Measurements from ENCODE around the gene TAF5. TPM values are rescaled to one million over a fixed set of nuclear protein-coding genes. Genes with fewer than 3 reads are reported as not detected.
A peak's percentile ranks its signal among the peaks of the same experiment; 100 is the strongest.

Gene TAF5
- total and polyA plus RNA-seq, 2 donors (not counting 3 experiments of a cell fraction or from before 2014, with no cell fraction given) = 2.4 to 5.8 TPM

- H3K27ac ChIP-seq (ENCODE audit: insufficient read depth, low read depth, low read length) = no peak overlapping the region
- TF ChIP-seq EZH2 (IDR thresholded peaks at IDR 0.05; ENCODE audit: borderline replicate concordance, low read depth, low read length, severe bottlenecking) = no peak
- H3K4me1 ChIP-seq (ENCODE audit: control insufficient read depth, extremely low read depth, insufficient read depth, low read length) = peaks cover 5% of the 10 kb centered on the region
- no peaks in the 10 kb centered on the region for H3K9me3 ChIP-seq (replicated peaks; ENCODE audit: control insufficient read depth, insufficient read depth, low read length)
- DNase-seq (ENCODE audit: low read depth, low spot score) (no peak), FAIRE-seq (no peak)
- no peak overlapping the region for H3K4me2 ChIP-seq (ENCODE audit: insufficient read depth, low read length)
- no peaks in the 10 kb centered on the region for H4K20me1 ChIP-seq (replicated peaks; ENCODE audit: control insufficient read depth, extremely low read depth, insufficient read depth, low read length)
- POLR2A ChIA-PET = interaction anchor here (0.6 kb wide), 1 partner anchor 19 kb away, joined by 3 read pairs; no protein-coding TSS in a partner anchor
- H3K27me3 ChIP-seq (ENCODE audit: control insufficient read depth in 2 of 2, insufficient read depth in 2 of 2, low read length in 2 of 2) = no peaks in the 10 kb centered on the region
- no TSS peak for BruUV-seq (replicated peaks)
- no peak overlapping the region for H2AFZ ChIP-seq (ENCODE audit: low read depth, low read length)
- H3K36me3 ChIP-seq (ENCODE audit: control insufficient read depth in 2 of 2, extremely low read depth in 1 of 2, insufficient read depth in 2 of 2, low read length in 2 of 2) = peaks cover 14 to 39% of the 10 kb centered on the region in 2 experiments
- no peaks in the 10 kb centered on the region for H3K79me2 ChIP-seq (ENCODE audit: control insufficient read depth, insufficient read depth, low read length)
- intact Hi-C loops (cut with micrococcal nuclease) (loop anchor here (5.0 kb wide), 1 partner anchor 48 kb away; no protein-coding TSS in a partner anchor), dilution Hi-C loops (cut with MboI; ENCODE audit: extremely low pct_ligation_motif_present, low sequenced_read_pairs) (no loop called here)
- H3K9me1 ChIP-seq (replicated peaks; ENCODE audit: control insufficient read depth, extremely low read depth, insufficient read depth, low read length) = no peaks in the 10 kb centered on the region
- H3K9ac ChIP-seq (replicated peaks; ENCODE audit: extremely low read depth, insufficient read depth, low read length) = no peak overlapping the region
- CTCF ChIA-PET = no interaction called here
- H3K4me3 ChIP-seq (replicated peaks in 1 of 3; ENCODE audit: insufficient read depth in 1 of 3, low read depth in 1 of 3, low read length in 3 of 3) = no peak overlapping the region
Observed at GRCh38 chr10:103433858-103434257, 66.1 kb downstream of the TAF5 start.

MicroRNA genes within 50 kb of the gene (microRNA counts, 767-probe panel; counts per million panel counts)
- microRNA hsa-miR-1307-3p = 723 counts per million, percentile 96 among the panel's probes with 10 or more counts

Small RNA genes within 50 kb of the gene (microRNA-seq; reads per million reads assigned to microRNA genes)
- 2,136 reads per million, percentile 89 among the genes with 10 or more reads in this experiment for gene MIR1307 (ENCODE audit: borderline number of aligned reads, borderline replicate concordance)

Other genes with a start within 250 kb of the TAF5 start
- 59.0 and 69.9 TPM in 2 replicates for gene NT5C2, start 174.7 kb upstream of the TAF5 start, total RNA-seq
- 42.6 and 47.2 TPM in 2 replicates for gene NT5C2, start 174.7 kb upstream of the TAF5 start, polyA plus RNA-seq
- gene RPEL1, start 122.1 kb upstream of the TAF5 start, total RNA-seq = not detected in 2 replicates
- 0.04 and 0.11 TPM in 2 replicates for gene RPEL1, start 122.1 kb upstream of the TAF5 start, polyA plus RNA-seq
- gene INA, start 90.8 kb upstream of the TAF5 start, total RNA-seq = 0.39 and 0.40 TPM in 2 replicates
- 0.25 and 0.29 TPM in 2 replicates for gene INA, start 90.8 kb upstream of the TAF5 start, polyA plus RNA-seq
- gene PCGF6, start 16.8 kb upstream of the TAF5 start, total RNA-seq = 11.3 and 11.5 TPM in 2 replicates
- 2.5 and 3.8 TPM in 2 replicates for gene PCGF6, start 16.8 kb upstream of the TAF5 start, polyA plus RNA-seq
- gene ATP5MK, start 28.5 kb downstream of the TAF5 start, total RNA-seq = 369 and 407 TPM in 2 replicates
- 212 and 295 TPM in 2 replicates for gene ATP5MK, start 28.5 kb downstream of the TAF5 start, polyA plus RNA-seq
- 52.7 and 56.2 TPM in 2 replicates for gene PDCD11, start 28.6 kb downstream of the TAF5 start, total RNA-seq
- gene PDCD11, start 28.6 kb downstream of the TAF5 start, polyA plus RNA-seq = 12.4 and 12.6 TPM in 2 replicates
- gene CALHM2, start 84.4 kb downstream of the TAF5 start, total RNA-seq = 28.4 and 32.1 TPM in 2 replicates
- gene CALHM2, start 84.4 kb downstream of the TAF5 start, polyA plus RNA-seq = 38.4 and 43.0 TPM in 2 replicates
- not detected in 2 replicates for gene CALHM1, start 90.9 kb downstream of the TAF5 start, total RNA-seq
- gene CALHM1, start 90.9 kb downstream of the TAF5 start, polyA plus RNA-seq = not detected in 2 replicates
- not detected in 2 replicates for gene CALHM3, start 111.3 kb downstream of the TAF5 start, total RNA-seq
- not detected in 2 replicates for gene CALHM3, start 111.3 kb downstream of the TAF5 start, polyA plus RNA-seq
- 0.22 and 0.30 TPM in 2 replicates for gene NEURL1, start 125.7 kb downstream of the TAF5 start, total RNA-seq
- 0.06 TPM in 2 replicates for gene NEURL1, start 125.7 kb downstream of the TAF5 start, polyA plus RNA-seq